Smooth muscle cell (in vitro differentiated cells): ENCODE results near the gene CSF3. TPM values are rescaled to one million over a fixed set of nuclear protein-coding genes. Genes with fewer than 3 reads are reported as not detected.

ENCODE experiments used
- DNase-seq: peaks from one replicate; lab custom pipeline; 2025; ENCODE audit not compliant: unreplicated experiment; lab: John Stamatoyannopoulos, UW
- H2AFZ ChIP-seq: fragments of 200-600 bp; sonication (generic); 2 replicates; pipeline ENCODE4 v1.6.0; 2016; ENCODE audit warnings: antibody characterized with exemption, low read depth, mild to moderate bottlenecking
- H3F3A ChIP-seq: fragments of 200-600 bp; sonication (generic); 2 replicates; pipeline ENCODE4 v1.6.0; 2017; ENCODE audit warnings: antibody characterized with exemption, low read depth
- H3K27ac ChIP-seq: fragments of 200-600 bp; sonication (generic); 2 replicates; pipeline ENCODE4 v1.5.1; 2016; ENCODE audit warnings: low read depth, mild to moderate bottlenecking
- H3K27me3 ChIP-seq: fragments of 200-600 bp; sonication (generic); 2 replicates; pipeline ENCODE4 v1.6.1; 2016; ENCODE audit warnings: low read depth, mild to moderate bottlenecking
- H3K36me3 ChIP-seq: fragments of 200-600 bp; sonication (generic); 2 replicates; pipeline ENCODE4 v1.5.1; 2016; ENCODE audit warnings: low read depth
- H3K4me1 ChIP-seq: fragments of 200-600 bp; sonication (generic); 2 replicates; pipeline ENCODE4 v1.5.1; 2016; ENCODE audit warnings: low read depth
- H3K4me2 ChIP-seq: fragments of 200-600 bp; sonication (generic); 2 replicates; pipeline ENCODE4 v1.6.0; 2016; ENCODE audit warnings: mild to moderate bottlenecking
- H3K4me3 ChIP-seq: fragments of 200-600 bp; sonication (generic); 2 replicates; pipeline ENCODE4 v1.5.1; 2016; ENCODE audit warnings: mild to moderate bottlenecking
- H3K79me2 ChIP-seq: fragments of 200-600 bp; sonication (generic); 2 replicates; pipeline ENCODE4 v1.6.0; 2016; ENCODE audit warnings: low read depth, mild to moderate bottlenecking
- H3K9ac ChIP-seq: fragments of 200-600 bp; sonication (generic); 2 replicates; pipeline ENCODE4 v1.6.0; 2016; ENCODE audit warnings: low read depth
- H3K9me3 ChIP-seq: fragments of 200-600 bp; sonication (generic); replicated peaks from 2 replicates; pipeline ENCODE4 v1.5.1; 2016; ENCODE audit warnings: low read depth
- H4K20me1 ChIP-seq: fragments of 200-600 bp; sonication (generic); 2 replicates; pipeline ENCODE4 v1.6.0; 2016; ENCODE audit warnings: low read depth
- CTCF ChIP-seq: fragments of 200-600 bp; sonication (generic); IDR thresholded peaks from 2 replicates; pipeline ENCODE4 v1.5.1; 2017; ENCODE audit warnings: borderline replicate concordance, mild to moderate bottlenecking, antibody characterized with exemption; ENCODE audit not compliant: insufficient read depth, poor library complexity, severe bottlenecking
- WGBS: methylation state at CpG from one replicate; pipeline ENCODE4 v1.1.7; 2016; ENCODE audit warnings: low lambda C conversion rate; 5-methylcytosine and 5-hydroxymethylcytosine counted together
- polyA plus RNA-seq: library from polyadenylated mRNA; unstranded; fragments of >200 nt; fragmentation: Nextera tagmentation; extraction: Ambion mirVana; gene quantifications from 2 replicates; pipeline ENCODE4 v1.2.1, GENCODE V29; 2016
- total RNA-seq: library from RNA; depleted of rRNA; stranded (reverse); fragments of >200 nt; gene quantifications from 2 replicates; pipeline ENCODE4 v1.2.3, GENCODE V29; 2014

The CSF3 gene
- total and polyA plus RNA-seq, 2 experiments from 2014 or later, result not detected

- Histone ChIP-seq H3K79me2 (no peaks in the 10 kb centered on the region), H2AFZ (no peak overlapping the region), H3K4me1 (no peaks in the 10 kb centered on the region), H3K9ac (no peak overlapping the region), H4K20me1 (no peaks in the 10 kb centered on the region), H3K27ac (no peak overlapping the region), H3K4me3 (no peak overlapping the region), H3F3A (no peaks in the 10 kb centered on the region), H3K36me3 (peaks cover 7% of the 10 kb centered on the region), H3K4me2 (no peak overlapping the region), H3K9me3 (no peaks in the 10 kb centered on the region), H3K27me3 (no peaks in the 10 kb centered on the region)
- WGBS, result 96% methylated on average over 8 of the region's 8 CpGs
- TF ChIP-seq CTCF, result no peak
- no peak for DNase-seq
Observed at GRCh38 chr17:39996162-39996561, 19.1 kb upstream of the CSF3 start.

- H3K36me3 ChIP-seq, result peaks cover under 1% of the 10 kb centered on the region
Observed at GRCh38 chr17:39996800-39997199, 18.4 kb upstream of the CSF3 start.

GRCh38 chr17:39997543-39997942 is 17.7 kb upstream of the CSF3 start:
- Histone ChIP-seq H3K4me1 (no peaks in the 10 kb centered on the region), H3K79me2 (no peaks in the 10 kb centered on the region), H3K4me2 (no peak overlapping the region), H3K27ac (no peak overlapping the region), H4K20me1 (no peaks in the 10 kb centered on the region), H3K4me3 (no peak overlapping the region), H2AFZ (no peak overlapping the region), H3K9me3 (no peaks in the 10 kb centered on the region), H3K36me3 (no peaks in the 10 kb centered on the region), H3F3A (no peaks in the 10 kb centered on the region), H3K27me3 (no peaks in the 10 kb centered on the region), H3K9ac (no peak overlapping the region)
- no peak for TF ChIP-seq CTCF
- WGBS, result 95% methylated on average over 4 of the region's 4 CpGs
- DNase-seq, result no peak

More at GRCh38 chr17:39996800-39997199, 18.4 kb upstream of the CSF3 start:
- DNase-seq, result no peak
- no peaks in the 10 kb centered on the region for H3K79me2 ChIP-seq
- no peak for TF ChIP-seq CTCF
- H3K4me1 ChIP-seq, result no peaks in the 10 kb centered on the region
- no peaks in the 10 kb centered on the region for H3K27me3 ChIP-seq
- H4K20me1 ChIP-seq, result no peaks in the 10 kb centered on the region
- H3K4me2 ChIP-seq, result no peak overlapping the region
- H3K9ac ChIP-seq, result no peak overlapping the region
- H3K4me3 ChIP-seq, result no peak overlapping the region
- no peak overlapping the region for H2AFZ ChIP-seq
- no peak overlapping the region for H3K27ac ChIP-seq
- no peaks in the 10 kb centered on the region for H3K9me3 ChIP-seq
- H3F3A ChIP-seq, result no peaks in the 10 kb centered on the region
- 87% methylated on average over 6 of the region's 6 CpGs for WGBS

GRCh38 chr17:39999067-39999466 is 16.2 kb upstream of the CSF3 start:
- no peak overlapping the region for H3K9ac ChIP-seq
- no peaks in the 10 kb centered on the region for H3K4me1 ChIP-seq
- whole genome bisulfite sequencing, result 92% methylated on average over 4 of the region's 4 CpGs
- H3K79me2 ChIP-seq, result no peaks in the 10 kb centered on the region
- no peak for DNase-seq
- H3K36me3 ChIP-seq, result no peaks in the 10 kb centered on the region
- no peak overlapping the region for H3K4me2 ChIP-seq
- H4K20me1 ChIP-seq, result no peaks in the 10 kb centered on the region
- TF ChIP-seq CTCF, result no peak
- no peak overlapping the region for H3K4me3 ChIP-seq
- H2AFZ ChIP-seq, result no peak overlapping the region
- no peak overlapping the region for H3K27ac ChIP-seq
- H3F3A ChIP-seq, result no peaks in the 10 kb centered on the region
- H3K9me3 ChIP-seq, result no peaks in the 10 kb centered on the region
- no peaks in the 10 kb centered on the region for H3K27me3 ChIP-seq
